Endodermal cell (in vitro differentiated cells): ENCODE data around the gene RBFOX1. TPM values are rescaled to one million over a fixed set of nuclear protein-coding genes. Genes with fewer than 3 reads are reported as not detected.

ENCODE experiments used
- DNase-seq: peaks from one replicate; pipeline ENCODE4 v3.0.0-alpha.2; 2017
- H3K27ac ChIP-seq: 2 replicates; pipeline ENCODE4 v1.5.1; 2013; ENCODE audit warnings: mild to moderate bottlenecking, low read depth, low read length, moderate library complexity
- H3K27me3 ChIP-seq: 2 replicates; pipeline ENCODE4 v1.6.1; 2013; ENCODE audit warnings: mild to moderate bottlenecking, low read length, moderate library complexity; ENCODE audit not compliant: insufficient read depth, control insufficient read depth, poor library complexity, severe bottlenecking
- H3K36me3 ChIP-seq: 2 replicates; pipeline ENCODE4 v1.7.0; 2013; ENCODE audit warnings: mild to moderate bottlenecking, low read length, moderate library complexity; ENCODE audit not compliant: control insufficient read depth, insufficient read depth
- H3K4me1 ChIP-seq: one replicate; pipeline ENCODE4 v1.7.0; 2013; ENCODE audit warnings: low read length; ENCODE audit not compliant: control insufficient read depth, insufficient read depth
- H3K4me3 ChIP-seq: 2 replicates; pipeline ENCODE4 v1.5.1; 2013; ENCODE audit warnings: mild to moderate bottlenecking, low read length, moderate library complexity
- H3K9ac ChIP-seq: 2 replicates; pipeline ENCODE4 v1.6.1; 2013; ENCODE audit warnings: mild to moderate bottlenecking, low read length, moderate library complexity; ENCODE audit not compliant: poor library complexity, severe bottlenecking; ENCODE audit errors: extremely low read depth
- H3K9me3 ChIP-seq: 2 replicates; pipeline ENCODE4 v1.6.1; 2013; ENCODE audit warnings: mild to moderate bottlenecking, low read length, moderate library complexity; ENCODE audit not compliant: control insufficient read depth
- H3K27ac Mint-ChIP-seq: 2 replicates; pipeline ENCODE4 v1.8.0; 2020; ENCODE audit warnings: mixed read lengths
- H3K27me3 Mint-ChIP-seq: 2 replicates; pipeline ENCODE4 v1.8.0; 2021; ENCODE audit warnings: mild to moderate bottlenecking, mixed read lengths; ENCODE audit not compliant: insufficient read depth
- H3K36me3 Mint-ChIP-seq: 2 replicates; pipeline ENCODE4 v1.8.0; 2020; ENCODE audit warnings: low read depth, mixed read lengths
- H3K4me1 Mint-ChIP-seq: 2 replicates; pipeline ENCODE4 v1.8.0; 2020; ENCODE audit warnings: mixed read lengths
- H3K4me3 Mint-ChIP-seq: 2 replicates; pipeline ENCODE4 v1.8.0; 2020; ENCODE audit warnings: mild to moderate bottlenecking, moderate library complexity, mixed read lengths
- H3K9me3 Mint-ChIP-seq: 2 replicates; pipeline ENCODE4 v1.8.0; 2020; ENCODE audit warnings: mild to moderate bottlenecking, mixed read lengths
- CTCF ChIP-seq: fragments of 200-600 bp; sonication (generic); conservative IDR thresholded peaks from 2 replicates; pipeline ENCODE4 v1.5.0; 2021; ENCODE audit warnings: antibody characterized with exemption, mild to moderate bottlenecking
- WGBS, 2 experiments: methylation state at CpG; one replicate each; pipeline versions ENCODE4 v1.1.5 to v1.1.7; 2013; ENCODE audit warnings: missing lambda C conversion rate in 2 of 2, mixed read lengths in 1 of 2; ENCODE audit not compliant: insufficient coverage in 1 of 2, insufficient read length in 1 of 2; 5-methylcytosine and 5-hydroxymethylcytosine counted together
- total RNA-seq, 2 donors: library from RNA; stranded (reverse); fragmentation: NEBNext Ultra II Directional in 1 of 2; extraction: Animal tissue kit (Norgen Biotek cat#: 25700) in 1 of 2; gene quantifications; 2 replicates in 1 of 2; 3 replicates in 1 of 2; pipeline ENCODE4 v1.2.1, GENCODE V29; 2021

RBFOX1 gene
- total RNA-seq, 2 donors from 2014 or later = 2.6 to 2.7 TPM

DNA sequence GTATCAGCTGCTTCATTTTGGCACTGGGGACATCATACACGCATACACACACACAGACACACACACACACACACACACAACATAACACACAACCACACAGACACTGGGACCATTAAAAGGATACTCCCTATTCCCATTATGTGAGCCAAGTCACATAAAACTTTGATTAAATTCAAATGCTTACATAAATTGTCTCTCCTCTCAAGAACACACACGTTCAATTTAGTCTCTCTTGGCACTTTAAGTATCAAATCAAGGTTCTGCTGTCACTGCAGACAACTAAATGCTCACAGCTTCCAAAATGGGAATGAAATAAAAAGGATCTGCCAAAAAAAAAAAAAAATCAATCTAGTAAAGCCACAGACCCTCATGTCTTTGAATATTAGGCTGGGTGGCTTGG, 184.9 kb downstream of the RBFOX1 start:
- Histone ChIP-seq H3K36me3 (no peaks in the 10 kb centered on the region), H3K27me3 (no peaks in the 10 kb centered on the region), H3K9ac (no peak overlapping the region), H3K27ac (no peak overlapping the region), H3K4me1 (no peaks in the 10 kb centered on the region), H3K4me3 (no peak overlapping the region), H3K9me3 (no peaks in the 10 kb centered on the region)
- H3K27me3 Mint-ChIP-seq = no peaks in the 10 kb centered on the region
- H3K4me3 Mint-ChIP-seq = no peak overlapping the region
- H3K36me3 Mint-ChIP-seq = no peaks in the 10 kb centered on the region
- H3K4me1 Mint-ChIP-seq = no peaks in the 10 kb centered on the region
- 83% methylated on average over 2 of the region's 2 CpGs; no CpG with 5 or more reads in 1 of the 2 experiments for whole genome bisulfite sequencing, 2 experiments
- H3K27ac Mint-ChIP-seq = no peak overlapping the region
- no peak for TF ChIP-seq CTCF
- DNase-seq = no peak
- peaks cover 1% of the 10 kb centered on the region for H3K9me3 Mint-ChIP-seq

DNA sequence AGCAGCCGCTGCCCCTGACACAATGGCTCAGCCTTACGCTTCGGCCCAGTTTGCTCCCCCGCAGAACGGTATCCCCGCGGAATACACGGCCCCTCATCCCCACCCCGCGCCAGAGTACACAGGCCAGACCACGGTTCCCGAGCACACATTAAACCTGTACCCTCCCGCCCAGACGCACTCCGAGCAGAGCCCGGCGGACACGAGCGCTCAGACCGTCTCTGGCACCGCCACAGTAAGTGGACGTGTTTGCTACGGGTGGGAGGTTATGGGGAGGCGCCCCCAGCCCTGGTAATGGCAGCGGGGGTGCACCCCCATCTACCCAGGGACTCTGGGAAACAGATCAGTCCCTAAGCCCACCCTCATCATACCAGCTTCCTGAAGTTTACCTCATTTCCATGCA, 185.5 kb downstream of the RBFOX1 start:
- H3K27me3 ChIP-seq = no peaks in the 10 kb centered on the region
- H3K36me3 ChIP-seq = no peaks in the 10 kb centered on the region
- Mint-ChIP-seq H3K27ac (no peak overlapping the region), H3K4me3 (no peak overlapping the region), H3K9me3 (peaks cover 1% of the 10 kb centered on the region), H3K27me3 (no peaks in the 10 kb centered on the region), H3K4me1 (no peaks in the 10 kb centered on the region), H3K36me3 (no peaks in the 10 kb centered on the region)
- TF ChIP-seq CTCF = no peak
- no peak overlapping the region for H3K9ac ChIP-seq
- DNase-seq = no peak
- no peak overlapping the region for H3K4me3 ChIP-seq
- WGBS, 2 experiments = 96 to 97% methylated on average over 24 to 25 of the region's 25 CpGs
- no peaks in the 10 kb centered on the region for H3K9me3 ChIP-seq
- no peaks in the 10 kb centered on the region for H3K4me1 ChIP-seq
- H3K27ac ChIP-seq = no peak overlapping the region

DNA sequence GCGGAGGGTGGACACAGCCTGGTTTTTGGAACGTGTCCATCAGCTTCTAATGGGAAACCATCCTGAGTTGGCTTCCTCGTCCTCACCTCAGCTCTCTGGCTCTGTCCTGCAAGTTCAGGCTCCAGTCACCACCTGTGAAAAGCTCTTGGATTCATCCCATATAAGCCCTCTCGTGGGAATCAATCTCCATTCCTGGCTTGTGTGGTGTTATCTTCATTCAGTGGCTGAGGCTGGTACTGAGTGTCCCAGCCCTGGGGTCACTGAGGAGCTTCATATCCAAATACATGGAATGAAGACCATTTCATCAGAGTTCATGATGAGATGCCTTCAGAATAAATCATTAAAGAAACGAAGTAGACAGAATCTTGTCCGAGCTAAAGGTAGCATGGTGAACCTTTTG, 189.2 kb downstream of the RBFOX1 start:
- TF ChIP-seq CTCF = no peak
- 92 to 94% methylated on average over 5 to 6 of the region's 6 CpGs for WGBS, 2 experiments
- H3K36me3 Mint-ChIP-seq = no peaks in the 10 kb centered on the region

More for the DNA sequence above, 189.2 kb downstream of the RBFOX1 start:
- DNase-seq = no peak
- peaks cover 6% of the 10 kb centered on the region for H3K4me1 Mint-ChIP-seq
- Histone ChIP-seq H3K9me3 (no peaks in the 10 kb centered on the region), H3K9ac (no peak overlapping the region), H3K4me3 (no peak overlapping the region), H3K4me1 (peaks cover 4% of the 10 kb centered on the region), H3K27ac (no peak overlapping the region), H3K27me3 (no peaks in the 10 kb centered on the region), H3K36me3 (no peaks in the 10 kb centered on the region)
- H3K9me3 Mint-ChIP-seq = no peaks in the 10 kb centered on the region
- no peaks in the 10 kb centered on the region for H3K27me3 Mint-ChIP-seq
- no peak overlapping the region for H3K27ac Mint-ChIP-seq
- H3K4me3 Mint-ChIP-seq = no peak overlapping the region
